HEK293 (cell line): ENCODE data around the gene CACNA1F.

Experiments used
- EGR2 ChIP-seq: fragments of 450-650 bp; formaldehyde crosslinking; IDR thresholded peaks from 2 replicates; pipeline ENCODE4 v1.5.1; 2016; ENCODE audit warnings: low read depth, missing biosample characterization, missing genetic modification characterization
- RBAK ChIP-seq: fragments of 450-650 bp; formaldehyde crosslinking; IDR thresholded peaks from 2 replicates; pipeline ENCODE4 v1.5.1; 2016; ENCODE audit warnings: missing biosample characterization, missing genetic modification characterization
- SCRT2 ChIP-seq: fragments of 450-650 bp; formaldehyde crosslinking; IDR thresholded peaks from 2 replicates; pipeline ENCODE4 v1.5.1; 2016; ENCODE audit warnings: missing biosample characterization, missing genetic modification characterization
- TCF7L2 ChIP-seq: IDR thresholded peaks from 2 replicates; pipeline ENCODE4 v1.6.1; 2011; ENCODE audit warnings: low read depth, mild to moderate bottlenecking, inconsistent platforms, low read length, moderate library complexity, borderline replicate concordance
- ZBTB1 ChIP-seq: fragments of 450-650 bp; formaldehyde crosslinking; IDR thresholded peaks from 2 replicates; pipeline ENCODE4 v1.5.1; 2016; ENCODE audit warnings: missing biosample characterization, missing genetic modification characterization
- ZBTB7A ChIP-seq: fragments of 450-650 bp; formaldehyde crosslinking; IDR thresholded peaks from 2 replicates; pipeline ENCODE4 v1.5.1; 2016; ENCODE audit warnings: low read depth, missing biosample characterization, missing genetic modification characterization
- ZFP69B ChIP-seq: fragments of 450-650 bp; formaldehyde crosslinking; IDR thresholded peaks from 2 replicates; pipeline ENCODE4 v1.5.1; 2016; ENCODE audit warnings: missing biosample characterization, missing genetic modification characterization
- ZNF175 ChIP-seq: fragments of 450-650 bp; formaldehyde crosslinking; IDR thresholded peaks from 2 replicates; pipeline ENCODE4 v1.5.1; 2016; ENCODE audit warnings: missing biosample characterization, missing genetic modification characterization
- ZNF391 ChIP-seq: fragments of 450-650 bp; formaldehyde crosslinking; IDR thresholded peaks from 2 replicates; pipeline ENCODE4 v1.5.1; 2016; ENCODE audit warnings: low read depth, missing biosample characterization, missing genetic modification characterization, borderline replicate concordance
- ZNF394 ChIP-seq: fragments of 450-650 bp; formaldehyde crosslinking; IDR thresholded peaks from 2 replicates; pipeline ENCODE4 v1.5.1; 2016; ENCODE audit warnings: missing biosample characterization, missing genetic modification characterization, mild to moderate bottlenecking, moderate library complexity, borderline replicate concordance
- ZNF398 ChIP-seq: fragments of 450-650 bp; formaldehyde crosslinking; IDR thresholded peaks from 2 replicates; pipeline ENCODE4 v1.5.1; 2017; ENCODE audit warnings: missing biosample characterization, missing genetic modification characterization
- ZNF404 ChIP-seq: fragments of 450-650 bp; formaldehyde crosslinking; IDR thresholded peaks from 2 replicates; pipeline ENCODE4 v1.5.1; 2017; ENCODE audit warnings: missing biosample characterization, missing genetic modification characterization
- ZNF423 ChIP-seq: fragments of 450-650 bp; formaldehyde crosslinking; IDR thresholded peaks from 2 replicates; pipeline ENCODE4 v1.5.1; 2016; ENCODE audit warnings: missing biosample characterization, missing genetic modification characterization
- ZNF548 ChIP-seq: fragments of 450-650 bp; formaldehyde crosslinking; IDR thresholded peaks from 2 replicates; pipeline ENCODE4 v1.5.1; 2016; ENCODE audit warnings: missing biosample characterization, missing genetic modification characterization
- ZNF624 ChIP-seq: fragments of 450-650 bp; formaldehyde crosslinking; IDR thresholded peaks from 2 replicates; pipeline ENCODE4 v1.5.1; 2017; ENCODE audit warnings: missing biosample characterization, missing genetic modification characterization
- ZNF629 ChIP-seq: fragments of 450-650 bp; formaldehyde crosslinking; IDR thresholded peaks from 2 replicates; pipeline ENCODE4 v1.5.1; 2017; ENCODE audit warnings: missing biosample characterization, missing genetic modification characterization
- ZNF664 ChIP-seq: fragments of 450-650 bp; formaldehyde crosslinking; IDR thresholded peaks from 2 replicates; pipeline ENCODE4 v1.5.1; 2016; ENCODE audit warnings: missing biosample characterization, missing genetic modification characterization
- ZNF670 ChIP-seq: fragments of 450-650 bp; formaldehyde crosslinking; IDR thresholded peaks from 2 replicates; pipeline ENCODE4 v1.5.1; 2016; ENCODE audit warnings: missing biosample characterization, missing genetic modification characterization, low read depth
- ZNF701 ChIP-seq: fragments of 450-650 bp; formaldehyde crosslinking; IDR thresholded peaks from 2 replicates; pipeline ENCODE4 v1.5.1; 2016; ENCODE audit warnings: missing biosample characterization, missing genetic modification characterization
- ZNF707 ChIP-seq: fragments of 450-650 bp; formaldehyde crosslinking; IDR thresholded peaks from 2 replicates; pipeline ENCODE4 v1.5.1; 2016; ENCODE audit warnings: missing biosample characterization, missing genetic modification characterization
- ZNF776 ChIP-seq: fragments of 450-650 bp; formaldehyde crosslinking; IDR thresholded peaks from 2 replicates; pipeline ENCODE4 v1.5.0; 2017; ENCODE audit warnings: missing biosample characterization, missing genetic modification characterization, borderline replicate concordance
- ZNF785 ChIP-seq: fragments of 450-650 bp; formaldehyde crosslinking; IDR thresholded peaks from 2 replicates; pipeline ENCODE4 v1.5.1; 2016; ENCODE audit warnings: missing biosample characterization, missing genetic modification characterization
- ZSCAN23 ChIP-seq: fragments of 450-650 bp; formaldehyde crosslinking; IDR thresholded peaks from 2 replicates; pipeline ENCODE4 v1.5.1; 2016; ENCODE audit warnings: missing biosample characterization, missing genetic modification characterization
- TF ChIP-seq, protein P1 (sequence below): fragments of 450-650 bp; formaldehyde crosslinking; IDR thresholded peaks from 2 replicates; pipeline ENCODE4 v1.5.1; 2016; ENCODE audit warnings: missing biosample characterization, missing genetic modification characterization
- TF ChIP-seq, protein P2 (sequence below): fragments of 450-650 bp; formaldehyde crosslinking; IDR thresholded peaks from 2 replicates; pipeline ENCODE4 v1.5.1; 2017; ENCODE audit warnings: missing biosample characterization, missing genetic modification characterization
- TF ChIP-seq, protein P3 (sequence below): fragments of 450-650 bp; formaldehyde crosslinking; IDR thresholded peaks from 2 replicates; pipeline ENCODE4 v1.5.1; 2016; ENCODE audit warnings: missing biosample characterization, missing genetic modification characterization
- TF ChIP-seq, protein P4 (sequence below): fragments of 450-650 bp; formaldehyde crosslinking; IDR thresholded peaks from 2 replicates; pipeline ENCODE4 v1.5.1; 2016; ENCODE audit warnings: missing biosample characterization, missing genetic modification characterization
- TF ChIP-seq, protein P5 (sequence below): fragments of 450-650 bp; formaldehyde crosslinking; IDR thresholded peaks from 2 replicates; pipeline ENCODE4 v1.5.1; 2016; ENCODE audit warnings: missing biosample characterization, missing genetic modification characterization, borderline replicate concordance

Gene CACNA1F

DNA sequence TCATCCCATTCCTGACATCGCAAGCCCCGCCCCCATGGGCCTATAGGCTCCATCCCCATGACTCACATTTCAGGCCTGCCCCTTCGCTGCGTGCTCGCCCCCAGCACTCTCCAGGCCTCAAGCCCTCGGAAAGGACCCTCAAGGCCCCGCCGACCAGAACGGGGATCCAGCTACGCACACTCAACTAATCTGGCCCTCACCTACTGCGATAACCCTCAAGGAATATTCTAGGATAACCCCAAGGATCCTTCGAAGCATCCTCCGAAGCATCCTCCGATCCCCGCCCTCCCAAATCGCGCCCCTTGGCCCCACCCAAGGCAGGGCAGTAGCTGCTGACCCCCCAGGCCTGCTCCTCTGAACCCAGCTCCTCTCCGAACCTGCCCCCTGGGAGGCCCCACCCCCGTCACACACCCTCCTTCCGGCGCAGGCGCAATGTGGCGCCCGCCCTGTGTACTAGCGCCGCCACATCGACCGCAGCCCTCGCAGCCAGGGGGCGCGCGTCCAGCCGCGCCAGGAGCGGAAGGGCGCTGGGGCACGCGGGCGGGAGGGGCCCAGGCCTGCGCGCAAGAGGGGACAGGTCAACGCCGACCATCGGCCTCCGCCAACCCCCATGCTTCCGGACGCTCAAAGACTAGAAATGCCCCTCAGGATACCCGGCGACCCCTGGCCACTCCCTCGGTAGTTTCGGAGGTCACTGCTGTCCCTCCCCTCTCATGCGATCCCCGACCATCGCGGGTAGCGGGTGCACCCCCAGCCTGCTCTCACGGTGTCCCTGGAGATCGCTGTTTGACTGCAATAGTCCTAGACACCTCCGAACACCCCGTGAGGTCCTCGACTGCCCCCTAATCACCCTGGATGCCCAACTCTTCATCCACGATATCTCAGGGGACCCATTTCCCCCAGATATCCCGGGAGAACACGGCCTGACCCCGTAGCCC lies 77.0 kb downstream of the CACNA1F start (continued):
- TF ChIP-seq, protein P1, sequence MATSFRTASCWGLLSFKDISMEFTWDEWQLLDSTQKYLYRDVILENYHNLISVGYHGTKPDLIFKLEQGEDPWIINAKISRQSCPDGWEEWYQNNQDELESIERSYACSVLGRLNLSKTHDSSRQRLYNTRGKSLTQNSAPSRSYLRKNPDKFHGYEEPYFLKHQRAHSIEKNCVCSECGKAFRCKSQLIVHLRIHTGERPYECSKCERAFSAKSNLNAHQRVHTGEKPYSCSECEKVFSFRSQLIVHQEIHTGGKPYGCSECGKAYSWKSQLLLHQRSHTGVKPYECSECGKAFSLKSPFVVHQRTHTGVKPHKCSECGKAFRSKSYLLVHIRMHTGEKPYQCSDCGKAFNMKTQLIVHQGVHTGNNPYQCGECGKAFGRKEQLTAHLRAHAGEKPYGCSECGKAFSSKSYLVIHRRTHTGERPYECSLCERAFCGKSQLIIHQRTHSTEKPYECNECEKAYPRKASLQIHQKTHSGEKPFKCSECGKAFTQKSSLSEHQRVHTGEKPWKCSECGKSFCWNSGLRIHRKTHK (tag by site-specific recombination), result no peak
- no peak for TF ChIP-seq ZNF175
- TF ChIP-seq TCF7L2, result no peak
- peak; percentile 67 for TF ChIP-seq ZNF629 (tag by site-specific recombination)
- TF ChIP-seq, protein P2, sequence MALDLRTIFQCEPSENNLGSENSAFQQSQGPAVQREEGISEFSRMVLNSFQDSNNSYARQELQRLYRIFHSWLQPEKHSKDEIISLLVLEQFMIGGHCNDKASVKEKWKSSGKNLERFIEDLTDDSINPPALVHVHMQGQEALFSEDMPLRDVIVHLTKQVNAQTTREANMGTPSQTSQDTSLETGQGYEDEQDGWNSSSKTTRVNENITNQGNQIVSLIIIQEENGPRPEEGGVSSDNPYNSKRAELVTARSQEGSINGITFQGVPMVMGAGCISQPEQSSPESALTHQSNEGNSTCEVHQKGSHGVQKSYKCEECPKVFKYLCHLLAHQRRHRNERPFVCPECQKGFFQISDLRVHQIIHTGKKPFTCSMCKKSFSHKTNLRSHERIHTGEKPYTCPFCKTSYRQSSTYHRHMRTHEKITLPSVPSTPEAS (tag by site-specific recombination), result no peak
- TF ChIP-seq, protein P3, sequence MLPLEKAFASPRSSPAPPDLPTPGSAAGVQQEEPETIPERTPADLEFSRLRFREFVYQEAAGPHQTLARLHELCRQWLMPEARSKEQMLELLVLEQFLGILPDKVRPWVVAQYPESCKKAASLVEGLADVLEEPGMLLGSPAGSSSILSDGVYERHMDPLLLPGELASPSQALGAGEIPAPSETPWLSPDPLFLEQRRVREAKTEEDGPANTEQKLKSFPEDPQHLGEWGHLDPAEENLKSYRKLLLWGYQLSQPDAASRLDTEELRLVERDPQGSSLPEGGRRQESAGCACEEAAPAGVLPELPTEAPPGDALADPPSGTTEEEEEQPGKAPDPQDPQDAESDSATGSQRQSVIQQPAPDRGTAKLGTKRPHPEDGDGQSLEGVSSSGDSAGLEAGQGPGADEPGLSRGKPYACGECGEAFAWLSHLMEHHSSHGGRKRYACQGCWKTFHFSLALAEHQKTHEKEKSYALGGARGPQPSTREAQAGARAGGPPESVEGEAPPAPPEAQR, result no peak
- no peak for TF ChIP-seq ZNF404 (tag by site-specific recombination)
- TF ChIP-seq ZNF391 (tag by site-specific recombination), result peak; percentile 9; the same call in 1 of the 2 replicates
- TF ChIP-seq EGR2 (tag by site-specific recombination), result no peak
- TF ChIP-seq ZSCAN23 (tag by site-specific recombination), result 0 out of 2 replicates have a peak, but pooled peaks have one; percentile 44
- TF ChIP-seq ZBTB1 (tag by site-specific recombination), result no peak
- TF ChIP-seq SCRT2 (tag by site-specific recombination), result no peak
- TF ChIP-seq, protein P4, sequence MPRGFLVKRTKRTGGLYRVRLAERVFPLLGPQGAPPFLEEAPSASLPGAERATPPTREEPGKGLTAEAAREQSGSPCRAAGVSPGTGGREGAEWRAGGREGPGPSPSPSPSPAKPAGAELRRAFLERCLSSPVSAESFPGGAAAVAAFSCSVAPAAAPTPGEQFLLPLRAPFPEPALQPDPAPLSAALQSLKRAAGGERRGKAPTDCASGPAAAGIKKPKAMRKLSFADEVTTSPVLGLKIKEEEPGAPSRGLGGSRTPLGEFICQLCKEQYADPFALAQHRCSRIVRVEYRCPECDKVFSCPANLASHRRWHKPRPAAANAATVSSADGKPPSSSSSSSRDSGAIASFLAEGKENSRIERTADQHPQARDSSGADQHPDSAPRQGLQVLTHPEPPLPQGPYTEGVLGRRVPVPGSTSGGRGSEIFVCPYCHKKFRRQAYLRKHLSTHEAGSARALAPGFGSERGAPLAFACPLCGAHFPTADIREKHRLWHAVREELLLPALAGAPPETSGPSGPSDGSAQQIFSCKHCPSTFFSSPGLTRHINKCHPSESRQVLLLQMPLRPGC, result no peak
- TF ChIP-seq, protein P5, sequence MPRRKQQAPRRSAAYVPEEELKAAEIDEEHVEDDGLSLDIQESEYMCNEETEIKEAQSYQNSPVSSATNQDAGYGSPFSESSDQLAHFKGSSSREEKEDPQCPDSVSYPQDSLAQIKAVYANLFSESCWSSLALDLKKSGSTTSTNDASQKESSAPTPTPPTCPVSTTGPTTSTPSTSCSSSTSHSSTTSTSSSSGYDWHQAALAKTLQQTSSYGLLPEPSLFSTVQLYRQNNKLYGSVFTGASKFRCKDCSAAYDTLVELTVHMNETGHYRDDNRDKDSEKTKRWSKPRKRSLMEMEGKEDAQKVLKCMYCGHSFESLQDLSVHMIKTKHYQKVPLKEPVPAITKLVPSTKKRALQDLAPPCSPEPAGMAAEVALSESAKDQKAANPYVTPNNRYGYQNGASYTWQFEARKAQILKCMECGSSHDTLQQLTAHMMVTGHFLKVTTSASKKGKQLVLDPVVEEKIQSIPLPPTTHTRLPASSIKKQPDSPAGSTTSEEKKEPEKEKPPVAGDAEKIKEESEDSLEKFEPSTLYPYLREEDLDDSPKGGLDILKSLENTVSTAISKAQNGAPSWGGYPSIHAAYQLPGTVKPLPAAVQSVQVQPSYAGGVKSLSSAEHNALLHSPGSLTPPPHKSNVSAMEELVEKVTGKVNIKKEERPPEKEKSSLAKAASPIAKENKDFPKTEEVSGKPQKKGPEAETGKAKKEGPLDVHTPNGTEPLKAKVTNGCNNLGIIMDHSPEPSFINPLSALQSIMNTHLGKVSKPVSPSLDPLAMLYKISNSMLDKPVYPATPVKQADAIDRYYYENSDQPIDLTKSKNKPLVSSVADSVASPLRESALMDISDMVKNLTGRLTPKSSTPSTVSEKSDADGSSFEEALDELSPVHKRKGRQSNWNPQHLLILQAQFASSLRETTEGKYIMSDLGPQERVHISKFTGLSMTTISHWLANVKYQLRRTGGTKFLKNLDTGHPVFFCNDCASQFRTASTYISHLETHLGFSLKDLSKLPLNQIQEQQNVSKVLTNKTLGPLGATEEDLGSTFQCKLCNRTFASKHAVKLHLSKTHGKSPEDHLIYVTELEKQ, result no peak
- no peak for TF ChIP-seq ZNF624 (tag by site-specific recombination)
- peak; percentile 51; the same call in 1 of the 2 replicates for TF ChIP-seq ZFP69B (tag by site-specific recombination)
- TF ChIP-seq ZBTB7A, result 0 out of 2 replicates have a peak, but pooled peaks have one; percentile 38
- no peak for TF ChIP-seq ZNF548 (tag by site-specific recombination)
- no peak for TF ChIP-seq ZNF701
- no peak for TF ChIP-seq ZNF785 (tag by site-specific recombination)
- TF ChIP-seq ZNF776 (tag by site-specific recombination), result no peak
- peak; percentile 85 for TF ChIP-seq ZNF394
- no peak for TF ChIP-seq ZNF670 (tag by site-specific recombination)
- no peak for TF ChIP-seq RBAK (tag by site-specific recombination)
- peak; percentile 30; the same call in 1 of the 2 replicates for TF ChIP-seq ZNF423 (tag by site-specific recombination)
- peak; percentile 68 for TF ChIP-seq ZNF398 (tag by site-specific recombination)
- no peak for TF ChIP-seq ZNF664 (tag by site-specific recombination)
- TF ChIP-seq ZNF707 (tag by site-specific recombination), result no peak
